Psoas muscle (tissue), 8 donors: Measurements from ENCODE around the gene BDKRB1. TPM values are rescaled to one million over a fixed set of nuclear protein-coding genes. Genes with fewer than 3 reads are reported as not detected.

Source experiments
- ATAC-seq, 4 donors: fragments of 200-7000 bp; cut with Tn5 transposase; one replicate each; pipeline ENCODE4 v1.9.1; 2020; ENCODE audit warnings: moderate library complexity in 3 of 4, mild to moderate bottlenecking in 2 of 4
- DNase-seq, 2 donors: peaks; one replicate each; pipeline ENCODE4 v3.0.0-alpha.2; 2020
- H3K27ac ChIP-seq: fragments of 200-600 bp; one replicate; pipeline ENCODE4 v1.8.0; 2022
- H3K27me3 ChIP-seq, 3 donors: fragments of 200-600 bp in 1 of 3; one replicate each; pipeline versions ENCODE4 v1.6.1 to v1.8.0; 2013 to 2022; ENCODE audit warnings: low read length in 2 of 3, mild to moderate bottlenecking in 2 of 3, moderate library complexity in 1 of 3; ENCODE audit not compliant: insufficient read depth in 3 of 3
- H3K36me3 ChIP-seq, 2 donors: fragments of 200-600 bp in 1 of 2; one replicate each; pipeline versions ENCODE4 v1.6.1 to v1.8.0; 2013 to 2022; ENCODE audit warnings: low read depth in 1 of 2, mild to moderate bottlenecking in 1 of 2, moderate library complexity in 1 of 2; ENCODE audit not compliant: insufficient read depth in 1 of 2
- H3K4me1 ChIP-seq: fragments of 200-600 bp; one replicate; pipeline ENCODE4 v1.8.0; 2022
- H3K4me3 ChIP-seq: fragments of 200-600 bp; one replicate; pipeline ENCODE4 v1.8.0; 2022; ENCODE audit warnings: mild to moderate bottlenecking
- H3K9me3 ChIP-seq: fragments of 200-600 bp; one replicate; pipeline ENCODE4 v1.8.0; 2022
- WGBS, 3 donors: extraction: QIAGEN DNeasy Blood & Tissue Kit; methylation state at CpG; one replicate each; pipeline versions ENCODE4 v1.1.6 to v1.1.7; 2013; 5-methylcytosine and 5-hydroxymethylcytosine counted together
- intact Hi-C, 2 donors: fragments of 100-400 bp; cut with DNase I; formaldehyde crosslinking; loops; one replicate each; pipeline versions ENCODE4 v1.11.0 to v1.14.2; 2022
- polyA plus RNA-seq, 3 donors: library from polyadenylated mRNA; stranded (reverse); fragments of 200-250 nt; gene quantifications; one replicate each; pipeline ENCODE4 v1.2.3, GENCODE V29; 2013
- total RNA-seq, 4 donors: library from RNA; stranded (reverse); fragmentation: NEBNext Ultra II Directional in 2 of 4; extraction: Animal tissue kit (Norgen Biotek cat#: 25700) in 2 of 4; gene quantifications; one replicate each; pipeline versions ENCODE4 v1.2.1 to v1.2.4, GENCODE V29; 2021 to 2023
- TF ChIP-seq, protein P1 (sequence below): fragments of 200-600 bp; IDR thresholded peaks from one replicate; pipeline ENCODE4 v1.8.0; 2022; ENCODE audit warnings: antibody characterized with exemption
- donor health status: healthy with polysubstance abuse.
- donor health status: DM: no; HTN: no; CAD: no; lungs with moderate emphysema.
- donor health status: Bipolar disorder and iron deficiency.
- donor health status: healthy.
- donor health status: DM: yes; HTN: yes; CAD: no.
- donor health status: DM: no; HTN: no; CAD: no.
- donor health status: DM: no; HTN: no; CAD: no.
- donor health status: DM: yes; HTN: yes; CAD: no.

BDKRB1 gene
- total and polyA plus RNA-seq, 7 donors: 0.06 to 0.75 (median 0.13) TPM; not detected in 4

DNA sequence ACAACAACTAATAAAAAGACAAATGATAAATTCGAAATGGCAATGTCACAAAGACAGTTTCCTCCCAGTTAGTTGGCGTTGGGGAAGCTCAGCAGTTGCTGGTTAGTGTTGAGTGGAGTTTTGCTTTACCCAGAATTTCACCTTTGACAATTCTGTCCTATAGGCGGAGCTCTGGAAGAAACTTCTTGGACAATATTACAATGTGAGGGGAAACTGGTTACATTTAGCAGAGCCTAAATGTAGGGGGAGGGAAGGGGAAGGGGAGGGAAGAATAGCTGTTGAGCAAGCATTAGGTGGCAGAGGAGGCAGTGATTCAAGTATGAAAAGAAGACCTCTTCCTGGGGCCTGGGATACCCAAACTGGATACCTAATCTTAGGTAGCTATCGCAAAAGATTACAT lies 51.4 kb downstream of the BDKRB1 start:
- Histone ChIP-seq H3K4me3 (no peak overlapping the region), H3K27ac (no peak overlapping the region), H3K27me3 (no peaks in the 10 kb centered on the region), H3K9me3 (no peaks in the 10 kb centered on the region), H3K36me3 (peaks cover 13 to 97% of the 10 kb centered on the region in 2 donors), H3K4me1 (no peaks in the 10 kb centered on the region)
- intact Hi-C loops: loop anchor here (10.0 kb wide), 2 partner anchors 247 to 257 kb away; no protein-coding TSS in a partner anchor
- TF ChIP-seq, protein P1, sequence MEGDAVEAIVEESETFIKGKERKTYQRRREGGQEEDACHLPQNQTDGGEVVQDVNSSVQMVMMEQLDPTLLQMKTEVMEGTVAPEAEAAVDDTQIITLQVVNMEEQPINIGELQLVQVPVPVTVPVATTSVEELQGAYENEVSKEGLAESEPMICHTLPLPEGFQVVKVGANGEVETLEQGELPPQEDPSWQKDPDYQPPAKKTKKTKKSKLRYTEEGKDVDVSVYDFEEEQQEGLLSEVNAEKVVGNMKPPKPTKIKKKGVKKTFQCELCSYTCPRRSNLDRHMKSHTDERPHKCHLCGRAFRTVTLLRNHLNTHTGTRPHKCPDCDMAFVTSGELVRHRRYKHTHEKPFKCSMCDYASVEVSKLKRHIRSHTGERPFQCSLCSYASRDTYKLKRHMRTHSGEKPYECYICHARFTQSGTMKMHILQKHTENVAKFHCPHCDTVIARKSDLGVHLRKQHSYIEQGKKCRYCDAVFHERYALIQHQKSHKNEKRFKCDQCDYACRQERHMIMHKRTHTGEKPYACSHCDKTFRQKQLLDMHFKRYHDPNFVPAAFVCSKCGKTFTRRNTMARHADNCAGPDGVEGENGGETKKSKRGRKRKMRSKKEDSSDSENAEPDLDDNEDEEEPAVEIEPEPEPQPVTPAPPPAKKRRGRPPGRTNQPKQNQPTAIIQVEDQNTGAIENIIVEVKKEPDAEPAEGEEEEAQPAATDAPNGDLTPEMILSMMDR: no peak
- 88 to 91% (median 88%) methylated on average over 4 of the region's 4 CpGs for WGBS, 3 donors
- ATAC-seq: no peak
- DNase-seq: no peak

DNA sequence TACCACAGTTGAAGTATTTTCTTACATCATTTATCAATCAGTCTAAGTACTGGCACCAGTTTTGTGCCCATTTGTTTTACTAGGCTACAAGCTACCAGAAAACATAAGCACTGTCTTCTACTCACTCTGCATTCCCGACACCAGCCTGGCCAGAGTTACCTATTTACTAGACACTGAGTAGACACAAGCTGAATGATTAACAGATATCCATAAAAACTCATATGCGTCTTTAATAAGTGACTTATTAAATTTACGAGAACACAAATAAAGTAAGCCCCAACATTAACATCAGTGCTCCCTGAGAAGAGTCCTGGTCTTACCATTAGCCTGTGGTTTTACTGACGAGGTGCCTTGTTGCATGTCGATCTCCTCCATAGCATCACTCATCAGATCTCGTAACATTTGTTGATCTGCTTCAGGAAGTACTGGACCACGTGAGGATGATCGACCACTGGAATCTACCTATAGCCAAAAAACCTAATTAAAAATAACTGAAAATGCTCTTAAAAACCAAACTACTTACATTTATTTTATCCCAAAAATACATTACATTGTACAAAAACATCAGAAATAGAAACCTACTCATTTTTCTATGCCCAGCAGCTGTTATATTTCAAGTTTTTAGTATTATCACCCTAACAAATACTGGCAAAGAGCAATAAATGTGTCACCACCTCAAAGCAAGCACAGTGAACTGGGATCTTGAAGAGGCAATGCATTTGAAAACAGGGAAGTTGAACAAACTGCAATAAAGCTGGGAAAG lies 53.3 kb downstream of the BDKRB1 start:
- Histone ChIP-seq H3K9me3 (no peaks in the 10 kb centered on the region), H3K27ac (no peak overlapping the region), H3K4me1 (no peaks in the 10 kb centered on the region), H3K36me3 (peaks cover 7 to 97% of the 10 kb centered on the region in 2 donors), H3K27me3 (no peaks in the 10 kb centered on the region), H3K4me3 (no peak overlapping the region)
- TF ChIP-seq, protein P1: no peak
- WGBS, 3 donors: 91 to 95% (median 91%) methylated on average over 8 of the region's 8 CpGs
- ATAC-seq: no peak
- no peak for DNase-seq
- intact Hi-C loops: loop anchor here (10.0 kb wide), 2 partner anchors 245 to 255 kb away; no protein-coding TSS in a partner anchor

DNA sequence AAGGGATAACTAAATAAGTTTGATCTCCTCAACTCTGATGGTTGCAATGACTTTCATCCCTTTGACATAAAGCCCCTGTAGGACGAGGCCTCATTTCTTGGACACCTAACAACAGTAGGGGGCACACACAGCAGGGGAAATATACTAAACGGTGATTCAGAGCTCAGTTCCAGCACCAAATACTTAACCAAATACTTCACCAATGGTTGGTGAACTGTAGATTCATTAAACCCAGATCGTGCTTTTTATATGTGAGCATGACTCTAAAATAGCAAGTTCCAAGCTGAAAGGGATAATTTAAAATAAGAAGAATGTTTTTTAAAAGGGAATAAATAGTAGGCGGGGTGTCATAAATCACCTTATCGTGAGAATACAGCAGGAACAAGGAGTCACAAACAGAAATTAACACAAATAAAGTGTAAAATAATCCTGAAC lies 53.9 kb downstream of the BDKRB1 start:
- H3K4me1 ChIP-seq: no peaks in the 10 kb centered on the region
- no peaks in the 10 kb centered on the region for H3K9me3 ChIP-seq
- TF ChIP-seq, protein P1: no peak
- no peaks in the 10 kb centered on the region for H3K27me3 ChIP-seq
- no peak overlapping the region for H3K27ac ChIP-seq
- H3K4me3 ChIP-seq: no peak overlapping the region
- no peak for ATAC-seq
- 68 to 81% (median 74%) methylated on average over 5 of the region's 5 CpGs for WGBS, 3 donors
- intact Hi-C loops: loop anchor here (10.0 kb wide), 3 partner anchors 225 to 255 kb away; no protein-coding TSS in a partner anchor
- peaks cover 7 to 97% of the 10 kb centered on the region in 2 donors for H3K36me3 ChIP-seq
- no peak for DNase-seq

DNA sequence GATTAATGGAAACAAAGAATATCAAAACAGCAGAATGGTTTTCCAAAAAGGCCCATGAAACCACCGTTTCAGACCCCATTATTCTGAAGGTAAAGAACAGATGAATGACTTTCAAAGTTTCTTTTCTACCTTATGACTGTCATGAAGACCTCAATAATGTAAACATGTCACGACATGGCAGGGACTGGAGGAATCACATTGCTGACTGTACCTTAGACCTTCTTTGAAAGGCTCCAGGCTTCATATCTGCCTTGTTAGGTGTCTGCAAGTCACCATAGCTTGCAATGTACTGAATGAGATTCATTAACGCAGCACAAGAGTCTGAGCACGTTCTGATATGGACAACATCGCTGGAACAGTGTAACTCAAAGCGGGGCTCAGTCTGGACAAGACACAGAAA lies 54.9 kb downstream of the BDKRB1 start:
- H3K4me3 ChIP-seq: no peak overlapping the region
- ATAC-seq (no peak), DNase-seq (no peak)
- TF ChIP-seq, protein P1: no peak
- H3K27me3 ChIP-seq: no peaks in the 10 kb centered on the region
- 92 to 94% (median 94%) methylated on average over 6 of the region's 6 CpGs for WGBS, 3 donors
- H3K27ac ChIP-seq: no peak overlapping the region
- intact Hi-C loops: loop anchor here in 1 of 2 donors (10.0 kb wide), 1 partner anchor 224 kb away; no protein-coding TSS in a partner anchor
- H3K36me3 ChIP-seq: peaks cover 7 to 97% of the 10 kb centered on the region in 2 donors
- no peaks in the 10 kb centered on the region for H3K4me1 ChIP-seq
- H3K9me3 ChIP-seq: no peaks in the 10 kb centered on the region

Other genes with a start within 250 kb of the BDKRB1 start
- gene C14orf132, start 216.8 kb upstream of the BDKRB1 start, total RNA-seq: 1 to 10 TPM in 2 of 4 donors, under 1 TPM in 2; 0.57 to 5.3 (median 1.3) TPM
- 1 to 10 TPM in 1 of 3 donors, under 1 TPM in 2; 0.63 to 1.5 (median 0.86) TPM for gene C14orf132, start 216.8 kb upstream of the BDKRB1 start, polyA plus RNA-seq
- gene BDKRB2, start 51.4 kb upstream of the BDKRB1 start, total RNA-seq: under 1 TPM; 0.11 to 0.56 (median 0.39) TPM
- under 1 TPM; 0.21 to 0.49 (median 0.35) TPM for gene BDKRB2, start 51.4 kb upstream of the BDKRB1 start, polyA plus RNA-seq
- gene ATG2B, start 107.1 kb downstream of the BDKRB1 start, total RNA-seq: 10 to 100 TPM; 12.6 to 21.5 (median 16.8) TPM
- gene ATG2B, start 107.1 kb downstream of the BDKRB1 start, polyA plus RNA-seq: 10 to 100 TPM in 1 of 3 donors, 1 to 10 TPM in 2; 2.7 to 12.3 (median 3.2) TPM
- gene GSKIP, start 107.3 kb downstream of the BDKRB1 start, total RNA-seq: 1 to 10 TPM; 5.7 to 7.2 (median 6.6) TPM
- gene GSKIP, start 107.3 kb downstream of the BDKRB1 start, polyA plus RNA-seq: 10 to 100 TPM in 2 of 3 donors, 1 to 10 TPM in 1; 7.8 to 19.7 (median 17.8) TPM
- under 1 TPM in 2 of 4 donors, not detected in 2; 0.25 to 0.46 TPM for gene AK7, start 135.9 kb downstream of the BDKRB1 start, total RNA-seq
- gene AK7, start 135.9 kb downstream of the BDKRB1 start, polyA plus RNA-seq: 1 to 10 TPM in 1 of 3 donors, under 1 TPM in 2; 0.08 to 1.2 (median 0.25) TPM
- gene PAPOLA, start 246.2 kb downstream of the BDKRB1 start, total RNA-seq: 100 to 1,000 TPM in 1 of 4 donors, 10 to 100 TPM in 3; 88.8 to 103 (median 93.8) TPM
- gene PAPOLA, start 246.2 kb downstream of the BDKRB1 start, polyA plus RNA-seq: 100 to 1,000 TPM in 1 of 3 donors, 10 to 100 TPM in 2; 55.5 to 141 (median 88.2) TPM